ENCODE measurements around the gene JAZF1. TPM values are rescaled to one million over a fixed set of nuclear protein-coding genes. Genes with fewer than 3 reads are reported as not detected.

Gene JAZF1
- total RNA-seq, 1 donor from 2014 or later = 3.1 TPM

DNA sequence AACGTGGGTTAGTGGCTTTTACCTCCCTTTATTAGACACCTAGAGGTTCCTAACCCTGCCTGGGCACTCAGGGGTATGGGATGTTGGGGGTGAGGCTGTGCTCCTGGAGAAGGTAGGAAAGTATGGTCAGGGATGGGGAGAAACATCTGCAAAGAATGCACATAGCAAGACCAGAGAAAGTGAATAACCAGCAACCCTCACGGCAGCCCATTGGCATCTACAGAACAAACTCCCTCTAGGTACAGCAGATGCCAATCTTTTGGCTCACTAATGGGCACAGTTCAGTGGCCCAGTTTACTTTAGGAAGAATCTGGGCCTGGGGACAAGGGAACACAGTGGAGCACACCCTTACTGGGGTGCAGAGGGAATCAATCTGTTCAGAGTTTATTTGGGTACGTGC is 143.9 kb downstream of the JAZF1 start:
- no peaks in the 10 kb centered on the region for H3K36me3 Mint-ChIP-seq (ENCODE audit: low read depth)
- peaks cover 9% of the 10 kb centered on the region for H3K27me3 Mint-ChIP-seq (ENCODE audit: low read depth)
- H3K9me3 Mint-ChIP-seq = no peaks in the 10 kb centered on the region
- TF ChIP-seq, protein P1, sequence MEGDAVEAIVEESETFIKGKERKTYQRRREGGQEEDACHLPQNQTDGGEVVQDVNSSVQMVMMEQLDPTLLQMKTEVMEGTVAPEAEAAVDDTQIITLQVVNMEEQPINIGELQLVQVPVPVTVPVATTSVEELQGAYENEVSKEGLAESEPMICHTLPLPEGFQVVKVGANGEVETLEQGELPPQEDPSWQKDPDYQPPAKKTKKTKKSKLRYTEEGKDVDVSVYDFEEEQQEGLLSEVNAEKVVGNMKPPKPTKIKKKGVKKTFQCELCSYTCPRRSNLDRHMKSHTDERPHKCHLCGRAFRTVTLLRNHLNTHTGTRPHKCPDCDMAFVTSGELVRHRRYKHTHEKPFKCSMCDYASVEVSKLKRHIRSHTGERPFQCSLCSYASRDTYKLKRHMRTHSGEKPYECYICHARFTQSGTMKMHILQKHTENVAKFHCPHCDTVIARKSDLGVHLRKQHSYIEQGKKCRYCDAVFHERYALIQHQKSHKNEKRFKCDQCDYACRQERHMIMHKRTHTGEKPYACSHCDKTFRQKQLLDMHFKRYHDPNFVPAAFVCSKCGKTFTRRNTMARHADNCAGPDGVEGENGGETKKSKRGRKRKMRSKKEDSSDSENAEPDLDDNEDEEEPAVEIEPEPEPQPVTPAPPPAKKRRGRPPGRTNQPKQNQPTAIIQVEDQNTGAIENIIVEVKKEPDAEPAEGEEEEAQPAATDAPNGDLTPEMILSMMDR (conservative IDR thresholded peaks at IDR 0.05) = no peak
- no peak for DNase-seq (ENCODE audit: low read depth, low spot score)
- H3K27ac Mint-ChIP-seq (ENCODE audit: unreplicated experiment) = no peak overlapping the region
- no peak overlapping the region for H3K4me3 Mint-ChIP-seq
- no peaks in the 10 kb centered on the region for H3K4me1 Mint-ChIP-seq

DNA sequence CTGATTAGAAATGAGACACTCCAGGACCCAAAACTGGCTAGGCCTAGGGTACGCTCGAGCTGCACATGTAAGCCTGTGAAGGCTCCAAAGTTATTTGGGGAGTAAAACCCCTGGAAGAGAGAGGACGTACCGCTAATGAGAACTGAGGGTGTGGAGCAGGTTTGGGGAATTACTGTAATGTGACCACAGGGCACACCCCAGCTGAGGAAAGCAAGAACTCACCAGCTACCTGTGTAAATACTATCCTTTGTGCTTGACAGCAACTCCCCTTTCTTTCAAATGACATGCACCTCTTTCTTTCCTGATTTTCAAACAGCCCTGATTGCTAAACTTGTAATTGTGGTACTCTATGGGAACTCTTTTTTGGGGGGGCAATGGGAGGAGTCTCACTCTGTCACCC is 147.2 kb downstream of the JAZF1 start:
- no peak for DNase-seq (ENCODE audit: low read depth, low spot score)
- peaks cover 23% of the 10 kb centered on the region for H3K27me3 Mint-ChIP-seq (ENCODE audit: low read depth)
- no peaks in the 10 kb centered on the region for H3K4me1 Mint-ChIP-seq
- no peak overlapping the region for H3K4me3 Mint-ChIP-seq
- TF ChIP-seq, protein P1 (conservative IDR thresholded peaks at IDR 0.05) = no peak
- H3K36me3 Mint-ChIP-seq (ENCODE audit: low read depth) = no peaks in the 10 kb centered on the region
- no peak overlapping the region for H3K27ac Mint-ChIP-seq (ENCODE audit: unreplicated experiment)
- no peaks in the 10 kb centered on the region for H3K9me3 Mint-ChIP-seq

DNA sequence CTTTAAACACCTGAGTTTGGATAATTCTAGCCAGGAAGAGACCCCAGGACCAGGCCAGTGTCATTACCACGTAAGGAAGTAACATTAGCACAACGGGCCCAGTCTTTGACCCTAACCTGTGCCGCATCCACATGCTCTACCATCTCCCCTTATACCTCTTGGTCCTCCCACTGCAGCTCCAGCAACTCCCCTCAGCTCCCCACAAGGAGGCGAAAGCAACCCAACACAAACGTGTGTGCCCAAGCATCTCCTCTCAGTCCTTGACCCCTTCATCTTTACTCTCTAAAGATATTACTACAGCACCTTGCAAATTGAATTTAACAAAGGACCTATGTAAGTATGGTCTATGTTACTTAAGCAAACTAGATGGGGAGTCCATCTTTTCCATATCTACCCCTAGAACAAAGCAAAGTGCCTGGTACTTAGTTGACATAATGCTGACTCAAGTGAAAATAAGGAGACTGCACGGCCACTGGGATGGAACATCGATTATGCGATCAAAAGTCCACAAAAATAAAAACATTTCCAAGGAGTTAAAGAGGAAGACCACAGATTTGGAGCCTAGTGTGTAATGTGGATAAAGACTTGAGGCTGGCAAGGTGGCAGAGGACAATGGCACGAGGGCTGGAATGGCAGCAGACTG is 147.7 kb downstream of the JAZF1 start:
- Mint-ChIP-seq H3K27ac (ENCODE audit: unreplicated experiment) (no peak overlapping the region), H3K36me3 (ENCODE audit: low read depth) (no peaks in the 10 kb centered on the region), H3K4me3 (no peak overlapping the region), H3K9me3 (no peaks in the 10 kb centered on the region), H3K27me3 (ENCODE audit: low read depth) (peaks cover 25% of the 10 kb centered on the region), H3K4me1 (no peaks in the 10 kb centered on the region)
- TF ChIP-seq, protein P1 (conservative IDR thresholded peaks at IDR 0.05) = no peak
- no peak for DNase-seq (ENCODE audit: low read depth, low spot score)

DNA sequence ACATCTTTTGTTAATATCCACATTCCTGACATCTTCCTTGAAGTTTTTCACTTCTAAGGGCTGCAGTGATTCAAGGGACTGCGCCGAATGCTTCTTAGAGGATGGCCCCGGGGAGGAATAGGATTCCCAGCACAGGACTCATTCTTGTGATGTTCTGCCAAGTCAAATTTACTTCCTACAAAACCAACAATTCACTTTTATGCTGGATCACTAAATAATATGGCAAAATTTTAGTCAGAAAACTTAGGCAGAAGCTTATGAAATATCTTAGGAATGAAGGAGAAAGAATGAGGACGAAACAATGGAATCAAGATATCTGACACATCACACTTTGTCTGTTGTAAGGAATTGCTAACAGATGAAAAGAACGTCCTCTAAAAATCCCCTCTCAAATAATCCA is 151.5 kb downstream of the JAZF1 start:
- Mint-ChIP-seq H3K9me3 (no peaks in the 10 kb centered on the region), H3K36me3 (ENCODE audit: low read depth) (no peaks in the 10 kb centered on the region), H3K27ac (ENCODE audit: unreplicated experiment) (no peak overlapping the region)

DNA sequence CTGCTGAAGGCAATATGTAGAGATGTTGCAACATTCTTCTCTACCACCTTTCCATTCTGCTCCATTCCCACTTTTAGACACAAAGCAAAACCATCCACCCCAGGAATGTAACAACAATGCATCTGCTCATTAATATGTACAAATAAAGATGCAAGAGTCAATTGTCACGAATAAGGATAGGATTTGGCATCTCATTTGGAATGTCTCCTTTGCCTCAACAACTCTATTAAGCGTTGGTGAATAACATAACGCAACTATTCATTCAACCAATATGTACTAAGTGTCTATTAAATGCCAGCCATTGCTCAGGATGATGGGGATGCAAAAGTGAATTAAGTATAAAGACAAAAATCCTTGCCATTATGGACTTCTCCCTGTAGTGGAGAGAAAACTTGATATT is 152.1 kb downstream of the JAZF1 start:
- Mint-ChIP-seq H3K4me3 (no peak overlapping the region), H3K36me3 (ENCODE audit: low read depth) (no peaks in the 10 kb centered on the region), H3K27ac (ENCODE audit: unreplicated experiment) (no peak overlapping the region), H3K9me3 (no peaks in the 10 kb centered on the region), H3K27me3 (ENCODE audit: low read depth) (peaks cover 19% of the 10 kb centered on the region), H3K4me1 (peaks cover 5% of the 10 kb centered on the region)
- TF ChIP-seq, protein P1 (conservative IDR thresholded peaks at IDR 0.05) = no peak
- no peak for DNase-seq (ENCODE audit: low read depth, low spot score)

More for the DNA sequence above, 151.5 kb downstream of the JAZF1 start:
- TF ChIP-seq, protein P1 (conservative IDR thresholded peaks at IDR 0.05) = no peak
- DNase-seq (ENCODE audit: low read depth, low spot score) = no peak
- Mint-ChIP-seq H3K4me3 (no peak overlapping the region), H3K27me3 (ENCODE audit: low read depth) (peaks cover 19% of the 10 kb centered on the region), H3K4me1 (peaks cover 5% of the 10 kb centered on the region)
